HT-29 (cell line): ENCODE results near the gene OVOL1. TPM values are rescaled to one million over a fixed set of nuclear protein-coding genes. Genes with fewer than 3 reads are reported as not detected.
"Not testable (repeated sequence)": the region's sequence is repeated elsewhere in the genome, so short reads cannot be mapped to it uniquely, and the experiment has no call there.

Experiments
- DNase-seq: peaks from one replicate; pipeline ENCODE4 v3.0.0-alpha.2; 2015; ENCODE audit warnings: low spot score
- total RNA-seq: library from RNA; depleted of rRNA; stranded (reverse); fragments of >200 nt; shearing (Covaris generic); gene quantifications from 2 replicates; pipeline ENCODE4 v1.2.3, GENCODE V29; 2014; rRNA removed

Gene OVOL1
- 42.2 and 42.8 TPM in 2 replicates for total RNA-seq

GRCh38 chr11:65786786-65787636 is at the start of gene OVOL1:
Gene OVOL1, plus strand, starts transcription at chr11:65787063. Its CDS starts 311 bp downstream, at chr11:65787374.
- DNase-seq: peak; percentile 95

- no peak for DNase-seq
These were observed 47.8 kb upstream of the OVOL1 start for GRCh38 chr11:65739022-65739421.

GRCh38 chr11:65741185-65741584 is 45.7 kb upstream of the OVOL1 start:
- DNase-seq: no peak

GRCh38 chr11:65742353-65742752 is 44.5 kb upstream of the OVOL1 start:
- no peak for DNase-seq

GRCh38 chr11:65743681-65744025 is 43.2 kb upstream of the OVOL1 start:
- no peak for DNase-seq

- DNase-seq: peak; percentile 85
These were observed 42.7 kb upstream of the OVOL1 start for GRCh38 chr11:65744026-65744698.

GRCh38 chr11:65744699-65745042 is 42.2 kb upstream of the OVOL1 start:
- no peak for DNase-seq

GRCh38 chr11:65745049-65745448 is 41.8 kb upstream of the OVOL1 start:
- DNase-seq: no peak

GRCh38 chr11:65762169-65762568 is 24.7 kb upstream of the OVOL1 start:
- DNase-seq: not testable (repeated sequence)

- not testable (repeated sequence) for DNase-seq
These were observed 24.0 kb upstream of the OVOL1 start for GRCh38 chr11:65762816-65763215.

- DNase-seq: no peak
These were observed 22.4 kb upstream of the OVOL1 start for GRCh38 chr11:65764434-65764833.

GRCh38 chr11:65766535-65766934 is 20.3 kb upstream of the OVOL1 start:
- DNase-seq: no peak

GRCh38 chr11:65767406-65767805 is 19.5 kb upstream of the OVOL1 start:
- DNase-seq: no peak

GRCh38 chr11:65767806-65768205 is 19.1 kb upstream of the OVOL1 start:
- not testable (repeated sequence) for DNase-seq

- DNase-seq: no peak
These were observed 15.8 kb upstream of the OVOL1 start for GRCh38 chr11:65770951-65771567.

- no peak for DNase-seq
These were observed 15.2 kb upstream of the OVOL1 start for GRCh38 chr11:65771589-65772112.

GRCh38 chr11:65773784-65774411 is 13.0 kb upstream of the OVOL1 start:
- peak; percentile 41 for DNase-seq

GRCh38 chr11:65774525-65775306 is 12.1 kb upstream of the OVOL1 start:
- DNase-seq: no peak

- no peak for DNase-seq
These were observed 10.7 kb upstream of the OVOL1 start for GRCh38 chr11:65776196-65776595.

- DNase-seq: no peak
These were observed 10.1 kb upstream of the OVOL1 start for GRCh38 chr11:65776710-65777141.

GRCh38 chr11:65777241-65777640 is 9.6 kb upstream of the OVOL1 start:
- no peak for DNase-seq
